Esophagus squamous epithelium (tissue), 4 donors: ENCODE data around the gene F2RL3.

Experiments
- CTCF ChIP-seq, 6 experiments: fragments of 450-650 bp in 4 of 6; fragments of 200-600 bp in 2 of 6; sonication (generic) in 2 of 6; IDR thresholded peaks; one replicate each; pipeline ENCODE4 v1.5.1; 2016 to 2019; ENCODE audit warnings: antibody characterized with exemption in 6 of 6, mild to moderate bottlenecking in 4 of 6, moderate library complexity in 4 of 6
- POLR2A ChIP-seq, 4 donors: fragments of 450-650 bp; IDR thresholded peaks; one replicate each; pipeline ENCODE4 v1.6.1; 2017; ENCODE audit warnings: antibody characterized with exemption in 4 of 4, mild to moderate bottlenecking in 4 of 4, moderate library complexity in 3 of 4

- TF ChIP-seq POLR2A (IDR thresholded peaks at IDR 0.05) (no peak), CTCF (IDR thresholded peaks at IDR 0.05) (no peak)
These were observed 5.3 kb upstream of the F2RL3 start for GRCh38 chr19:16883522-16883921.
